ENCODE results near the gene PHYKPL.

- no peak for TF ChIP-seq CTCF (IDR thresholded peaks at IDR 0.05)
- no peak for TF ChIP-seq POLR2A (IDR thresholded peaks at IDR 0.05)
Measured at GRCh38 chr5:178174456-178174855, 58.1 kb downstream of the PHYKPL start.
